EH (cell line): ENCODE results near the gene ZFAND2A.
A peak's percentile ranks its signal among the peaks of the same experiment; 100 is the strongest.
"Not testable (repeated sequence)": the region's sequence is repeated elsewhere in the genome, so short reads cannot be mapped to it uniquely, and the experiment has no call there.

Source experiments
- DNase-seq: peaks from one replicate; pipeline ENCODE4 v3.0.0-alpha.2; 2015; ENCODE audit warnings: low read depth

ZFAND2A gene

GRCh38 chr7:1175597-1175966 lies 15.6 kb upstream of the ZFAND2A start:
- no peak for DNase-seq

GRCh38 chr7:1174881-1175596 lies 15.0 kb upstream of the ZFAND2A start:
- no peak for DNase-seq

GRCh38 chr7:1174002-1174401 lies 14.0 kb upstream of the ZFAND2A start:
- DNase-seq = no peak

GRCh38 chr7:1172666-1173523 lies 12.9 kb upstream of the ZFAND2A start:
- no peak for DNase-seq

- not testable (repeated sequence) for DNase-seq
Observed at GRCh38 chr7:1171516-1171915, 11.5 kb upstream of the ZFAND2A start.

GRCh38 chr7:1170741-1171501 lies 10.9 kb upstream of the ZFAND2A start:
- DNase-seq = no peak

GRCh38 chr7:1169409-1170368 lies 9.7 kb upstream of the ZFAND2A start:
- DNase-seq = peak; percentile 66

- DNase-seq = no peak
Observed at GRCh38 chr7:1168422-1168821, 8.4 kb upstream of the ZFAND2A start.

GRCh38 chr7:1164436-1164835 lies 4.4 kb upstream of the ZFAND2A start:
- no peak for DNase-seq

- DNase-seq = no peak
Observed at GRCh38 chr7:1163121-1163520, 3.1 kb upstream of the ZFAND2A start.

- DNase-seq = peak; percentile 53
Observed at GRCh38 chr7:1160670-1161021, 650 bp upstream of the ZFAND2A start.

- DNase-seq = not testable (repeated sequence)
Observed at GRCh38 chr7:1159231-1159630, 765 bp downstream of the ZFAND2A start.

GRCh38 chr7:1158203-1159126 lies 1.5 kb downstream of the ZFAND2A start:
- DNase-seq = no peak

- DNase-seq = peak; percentile 64
Observed at GRCh38 chr7:1156782-1157535, 3.0 kb downstream of the ZFAND2A start.

- DNase-seq = not testable (repeated sequence)
Observed at GRCh38 chr7:1155818-1156781, 3.9 kb downstream of the ZFAND2A start.

GRCh38 chr7:1154172-1154739 lies 5.7 kb downstream of the ZFAND2A start:
- DNase-seq = no peak

- no peak for DNase-seq
Observed at GRCh38 chr7:1152492-1152891, 7.5 kb downstream of the ZFAND2A start.
